Activated T-cell treated with anti-CD3 and anti-CD28 coated beads, Interleukin-2, amount 50 U/mL, for 48 hours (primary cell): ENCODE data around the gene CDNF.

Source experiments
- DNase-seq, 2 experiments: peaks; one replicate each; pipeline ENCODE4 v3.0.0-alpha.2; 2020

The CDNF gene

DNA sequence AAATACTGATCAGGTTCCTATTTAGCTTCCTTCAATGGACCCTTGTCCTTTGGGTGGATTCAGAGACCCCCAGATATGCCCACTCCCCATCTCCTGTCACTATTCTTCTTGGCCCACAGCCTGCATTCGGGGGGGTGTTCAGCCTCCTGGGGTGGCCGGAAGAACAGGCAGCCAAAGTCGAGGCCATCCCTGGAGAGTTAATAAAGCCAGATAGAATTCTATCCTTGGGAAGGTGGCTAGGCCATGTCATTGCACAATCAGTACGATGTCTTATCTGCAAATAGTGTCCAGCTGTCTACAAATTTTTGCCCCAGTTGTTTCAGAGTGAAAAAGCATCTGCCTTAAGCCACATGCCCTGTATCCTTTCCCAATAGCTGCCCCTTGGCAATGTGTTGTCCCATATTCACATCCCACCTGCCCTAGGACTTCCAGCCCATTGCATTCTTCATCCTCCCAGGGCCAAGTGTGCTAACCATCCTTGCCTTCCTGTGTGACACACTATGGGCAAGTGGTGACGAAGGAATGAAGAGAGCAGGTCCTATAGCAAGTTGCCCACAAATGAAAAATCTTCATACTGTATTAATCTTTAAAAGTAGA, 53.3 kb downstream of the CDNF start:
- no peak for DNase-seq

DNA sequence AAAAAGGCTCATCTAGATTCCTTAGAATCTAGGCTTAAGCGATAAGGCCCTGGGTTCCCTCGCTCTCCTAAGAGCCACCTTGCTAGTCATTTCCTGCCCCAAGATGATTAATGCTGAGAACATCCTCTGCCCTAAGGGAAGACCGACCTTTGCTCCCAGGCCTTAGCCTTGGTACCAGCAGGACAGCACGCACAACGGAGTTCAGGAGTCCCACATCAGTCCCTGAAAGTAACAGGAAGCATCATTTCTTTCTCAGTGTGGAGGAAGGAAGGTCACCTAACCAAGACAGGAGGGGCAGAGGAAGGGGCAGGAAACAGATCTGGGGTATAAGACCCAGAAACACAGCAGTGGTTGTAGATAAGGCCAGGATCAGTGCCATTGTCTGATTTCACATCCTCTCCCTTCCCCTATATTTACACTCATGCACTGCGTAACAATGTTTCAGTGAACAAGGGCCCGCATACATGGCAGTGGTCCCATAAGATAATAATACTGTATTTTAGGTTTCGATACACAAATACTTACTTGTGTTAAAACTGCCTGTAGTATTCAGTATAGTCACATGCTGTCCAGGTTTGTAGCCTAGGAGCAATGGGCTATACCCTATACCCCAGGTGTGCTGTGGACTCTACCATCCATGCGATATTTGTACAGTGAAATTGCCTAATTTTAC, 55.0 kb downstream of the CDNF start:
- DNase-seq, result peak; percentile 26 to 28

DNA sequence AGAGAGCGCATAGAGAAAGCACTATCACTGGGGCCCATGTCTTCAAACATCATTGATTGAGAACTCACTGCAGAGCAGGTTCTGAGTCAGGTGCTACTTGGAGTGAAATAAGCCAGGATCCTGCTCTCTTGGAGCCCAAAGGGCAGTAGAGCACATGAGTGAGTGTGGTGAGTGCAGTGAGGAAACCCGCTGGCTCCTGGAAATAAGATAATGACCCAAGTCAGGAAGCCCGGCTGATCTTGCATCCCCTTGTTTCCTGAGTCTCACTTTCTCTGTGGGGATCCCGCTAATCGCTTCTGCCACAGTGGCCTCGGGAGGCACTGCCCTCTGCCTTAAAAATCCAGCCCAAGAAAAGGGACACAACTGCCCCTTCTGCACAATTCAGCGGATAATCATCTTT, 56.1 kb downstream of the CDNF start:
- DNase-seq, result no peak

DNA sequence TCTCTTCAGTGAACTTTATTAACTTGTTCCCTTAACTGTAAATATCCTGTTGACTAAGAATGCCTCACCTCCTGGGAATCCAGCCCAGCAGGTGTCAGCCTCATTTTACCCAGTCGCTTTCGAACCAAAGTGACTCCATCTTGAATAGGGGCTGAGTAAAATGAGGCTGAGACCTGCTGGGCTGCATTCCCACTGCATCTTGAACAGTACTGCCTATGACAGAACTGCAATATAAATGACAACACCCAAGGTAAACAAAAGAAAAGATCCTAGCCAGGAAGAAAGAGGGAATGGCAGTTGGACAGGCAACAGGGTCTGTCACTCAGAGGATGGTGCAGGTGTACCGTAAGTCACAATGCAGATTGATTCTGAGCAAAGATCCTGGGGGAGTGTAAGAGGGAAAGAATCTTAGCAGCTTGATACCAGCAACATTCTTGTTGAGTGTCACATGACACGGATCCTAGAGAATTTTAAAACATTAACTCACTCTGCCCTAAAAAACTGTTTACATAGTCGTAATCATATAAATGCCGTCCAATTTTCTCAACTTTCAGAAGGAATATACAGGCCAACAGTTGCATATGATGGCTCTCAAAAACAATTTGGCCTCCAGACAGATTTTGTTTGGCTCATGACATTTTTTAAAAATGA, 58.7 kb downstream of the CDNF start:
- no peak for DNase-seq

DNA sequence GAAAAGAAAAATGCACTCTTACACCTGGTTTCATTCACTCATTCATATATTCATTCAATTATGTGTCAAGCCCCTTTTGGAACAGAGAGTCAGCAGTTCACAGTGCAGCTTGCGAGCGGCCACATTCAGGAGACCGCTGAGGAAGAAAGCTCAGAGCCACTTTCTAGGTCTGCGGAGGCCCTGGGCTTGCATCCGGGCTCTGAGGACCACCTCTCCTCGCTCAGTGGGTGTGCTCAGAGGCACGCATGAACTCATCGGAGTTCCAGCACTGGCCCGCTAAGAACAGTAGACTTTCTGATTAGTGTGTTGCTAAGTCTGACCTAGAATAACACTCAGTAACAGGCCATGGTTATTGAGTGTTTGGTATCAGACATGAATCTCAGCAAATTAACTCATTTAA, 61.3 kb downstream of the CDNF start:
- no peak for DNase-seq

DNA sequence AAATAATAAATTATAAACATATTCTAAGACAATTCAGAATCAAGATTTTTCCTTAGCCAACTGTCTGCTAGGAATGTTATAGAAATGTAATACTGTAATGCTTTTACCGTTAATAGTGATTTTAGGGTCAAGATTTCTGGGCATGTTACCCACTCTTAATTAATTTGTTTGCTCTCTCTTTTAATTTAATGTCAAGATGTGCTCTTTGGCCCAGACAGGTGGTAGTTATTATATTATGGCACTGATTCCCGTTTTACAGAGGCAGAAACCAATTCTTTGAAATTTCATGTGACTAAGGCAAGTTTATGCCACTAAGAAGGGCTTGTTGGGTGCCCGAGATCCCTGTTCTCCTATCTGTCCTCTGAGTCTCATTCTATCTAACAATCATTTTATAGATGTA, 62.2 kb downstream of the CDNF start:
- DNase-seq, result no peak

DNA sequence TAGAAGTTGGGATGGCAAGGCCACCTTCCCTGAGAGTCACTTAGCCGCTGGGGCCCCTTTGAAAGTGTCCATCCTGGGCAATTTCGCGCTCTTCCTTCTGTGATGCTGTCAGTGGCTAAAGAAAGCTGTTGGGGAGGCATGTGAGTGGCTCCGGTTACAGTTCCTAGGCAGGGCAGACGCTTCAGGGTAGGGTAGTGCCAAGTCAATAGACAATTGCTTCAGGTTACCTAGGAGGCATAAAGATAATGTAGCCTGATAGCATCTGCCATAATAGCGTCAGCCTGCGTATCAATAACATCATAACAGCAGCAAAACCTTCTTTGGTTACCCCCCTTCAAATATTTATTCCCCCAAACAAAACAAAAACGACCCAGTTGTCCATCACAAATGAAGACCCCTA, 63.0 kb downstream of the CDNF start, which contains the start of gene FAM107B:
Gene FAM107B (minus strand): TSS at position 101 of the 400 bp plus-strand sequence. CDS start 234 bp downstream, outside the sequence.
- DNase-seq, result no peak

DNA sequence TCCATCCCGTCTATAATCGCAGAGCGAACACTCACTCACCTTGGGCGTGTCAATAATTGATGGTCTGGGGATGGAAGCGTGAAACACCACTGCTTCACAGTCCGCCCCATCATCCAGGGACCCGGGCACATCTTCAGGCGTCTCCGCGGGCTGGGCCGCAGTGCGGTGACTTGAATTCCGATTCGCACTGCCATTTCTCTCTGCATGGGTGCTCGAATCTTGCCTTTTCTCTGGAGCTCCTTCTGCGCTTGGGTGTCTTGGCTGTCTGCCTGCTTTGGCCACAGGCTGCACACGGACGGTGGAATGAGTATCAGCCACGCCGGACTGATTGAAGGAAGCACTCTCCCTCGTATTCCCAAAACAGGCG, 63.6 kb downstream of the CDNF start:
- no peak for DNase-seq

DNA sequence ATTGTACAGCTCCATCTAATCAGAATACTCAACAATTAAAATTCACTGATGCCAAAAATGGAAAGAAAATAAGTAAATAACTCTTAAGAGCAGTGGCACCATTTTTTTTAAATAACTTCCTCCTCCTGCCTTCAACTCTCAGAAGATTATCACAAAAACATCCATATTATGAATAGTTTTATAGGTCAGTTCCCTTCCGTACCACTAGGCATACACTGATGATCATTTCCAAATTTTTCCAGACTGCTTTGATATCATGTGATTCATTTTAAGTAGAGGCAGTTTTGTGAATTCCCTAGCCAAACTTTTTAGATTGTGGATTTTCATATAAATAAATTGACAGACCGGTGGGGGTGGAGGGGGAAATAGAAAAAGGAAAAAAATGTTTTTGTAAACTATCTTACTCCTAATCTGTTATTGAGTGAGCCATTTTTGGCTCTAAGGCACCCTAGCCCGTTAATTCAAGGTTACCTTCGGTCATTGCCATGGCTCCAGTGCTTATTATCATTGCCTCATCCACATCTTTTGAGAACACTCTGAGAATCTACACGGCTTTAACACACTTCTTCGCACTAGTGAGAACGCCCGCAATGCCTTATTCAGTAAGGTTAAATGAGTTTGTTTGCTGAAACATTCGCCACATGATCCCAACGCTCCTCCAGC, 64.2 kb downstream of the CDNF start:
- no peak for DNase-seq

DNA sequence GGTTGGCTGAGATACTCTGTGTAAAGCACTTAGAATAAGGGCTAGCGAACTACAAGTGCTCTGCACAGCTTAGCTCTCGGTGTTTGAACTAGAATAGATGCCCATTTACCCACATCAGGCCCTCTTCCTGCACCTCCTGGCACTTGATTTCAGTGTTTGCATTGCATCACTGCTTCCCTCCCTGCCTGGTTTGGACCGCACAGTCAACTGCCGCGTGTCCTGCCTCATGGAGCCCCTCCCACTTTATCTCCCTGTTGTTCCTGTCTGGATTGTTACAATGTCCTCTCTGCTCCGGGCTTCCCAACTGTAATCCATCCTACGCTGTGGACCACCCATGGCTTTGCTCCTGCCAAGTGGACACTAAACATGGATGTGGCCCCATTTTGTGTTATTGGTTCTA, 65.4 kb downstream of the CDNF start:
- no peak for DNase-seq

DNA sequence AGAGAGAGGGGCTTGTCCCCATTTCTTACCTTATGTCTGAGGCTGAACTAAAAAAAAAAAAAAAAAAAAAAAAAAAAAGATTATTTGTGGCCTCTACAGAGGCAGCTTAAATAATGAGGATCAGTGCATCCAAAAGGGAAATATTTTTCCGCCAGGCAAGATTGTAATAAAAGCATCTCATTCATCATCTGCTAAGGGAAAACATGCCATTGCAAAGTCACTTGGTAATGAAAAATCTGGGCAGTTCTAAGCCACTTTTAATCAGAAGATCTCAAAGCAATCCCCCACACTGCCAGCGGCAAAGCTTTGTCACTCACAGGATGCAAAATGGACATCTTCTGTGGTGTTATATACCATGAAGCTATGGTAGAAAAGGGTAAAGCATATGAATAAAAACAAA, 66.9 kb downstream of the CDNF start:
- no peak for DNase-seq
